GM15510 (cell line): ENCODE measurements around the gene SNCAIP.

Experiments used
- POLR2A ChIP-seq: IDR thresholded peaks from 3 replicates; pipeline ENCODE4 v1.6.1; 2011; ENCODE audit warnings: borderline replicate concordance; ENCODE audit not compliant: insufficient read length; ENCODE audit errors: extremely low read depth

Gene SNCAIP

GRCh38 chr5:122498163-122498562, 186.1 kb downstream of the SNCAIP start:
- no peak for TF ChIP-seq POLR2A

- TF ChIP-seq POLR2A, result no peak
Measured at GRCh38 chr5:122499585-122499984, 187.5 kb downstream of the SNCAIP start.

GRCh38 chr5:122500245-122501088, 188.4 kb downstream of the SNCAIP start:
- TF ChIP-seq POLR2A, result no peak

GRCh38 chr5:122501089-122501435, 189.0 kb downstream of the SNCAIP start:
- no peak for TF ChIP-seq POLR2A

- no peak for TF ChIP-seq POLR2A
Measured at GRCh38 chr5:122507045-122507444, 195.0 kb downstream of the SNCAIP start.

- no peak for TF ChIP-seq POLR2A
Measured at GRCh38 chr5:122507581-122507980, 195.5 kb downstream of the SNCAIP start.

GRCh38 chr5:122508623-122509022, 196.6 kb downstream of the SNCAIP start:
- no peak for TF ChIP-seq POLR2A
